Subcutaneous adipose tissue (tissue), 4 donors: ENCODE measurements around the gene DCANP1. TPM values are rescaled to one million over a fixed set of nuclear protein-coding genes. Genes with fewer than 3 reads are reported as not detected.

Source experiments
- total RNA-seq, 4 donors: library from RNA; depleted of rRNA; stranded (reverse); fragments of >200 nt; gene quantifications; one replicate each; pipeline ENCODE4 v1.1.0, GENCODE V29; 2016
- TF ChIP-seq, protein P1 (sequence below): fragments of 450-650 bp; IDR thresholded peaks from one replicate; pipeline ENCODE4 v1.5.1; 2016; ENCODE audit warnings: low read depth, mild to moderate bottlenecking, control low read depth, antibody characterized with exemption, moderate library complexity

Gene DCANP1
- total RNA-seq, 4 donors from 2014 or later = 0.17 TPM; not detected in 3

DNA sequence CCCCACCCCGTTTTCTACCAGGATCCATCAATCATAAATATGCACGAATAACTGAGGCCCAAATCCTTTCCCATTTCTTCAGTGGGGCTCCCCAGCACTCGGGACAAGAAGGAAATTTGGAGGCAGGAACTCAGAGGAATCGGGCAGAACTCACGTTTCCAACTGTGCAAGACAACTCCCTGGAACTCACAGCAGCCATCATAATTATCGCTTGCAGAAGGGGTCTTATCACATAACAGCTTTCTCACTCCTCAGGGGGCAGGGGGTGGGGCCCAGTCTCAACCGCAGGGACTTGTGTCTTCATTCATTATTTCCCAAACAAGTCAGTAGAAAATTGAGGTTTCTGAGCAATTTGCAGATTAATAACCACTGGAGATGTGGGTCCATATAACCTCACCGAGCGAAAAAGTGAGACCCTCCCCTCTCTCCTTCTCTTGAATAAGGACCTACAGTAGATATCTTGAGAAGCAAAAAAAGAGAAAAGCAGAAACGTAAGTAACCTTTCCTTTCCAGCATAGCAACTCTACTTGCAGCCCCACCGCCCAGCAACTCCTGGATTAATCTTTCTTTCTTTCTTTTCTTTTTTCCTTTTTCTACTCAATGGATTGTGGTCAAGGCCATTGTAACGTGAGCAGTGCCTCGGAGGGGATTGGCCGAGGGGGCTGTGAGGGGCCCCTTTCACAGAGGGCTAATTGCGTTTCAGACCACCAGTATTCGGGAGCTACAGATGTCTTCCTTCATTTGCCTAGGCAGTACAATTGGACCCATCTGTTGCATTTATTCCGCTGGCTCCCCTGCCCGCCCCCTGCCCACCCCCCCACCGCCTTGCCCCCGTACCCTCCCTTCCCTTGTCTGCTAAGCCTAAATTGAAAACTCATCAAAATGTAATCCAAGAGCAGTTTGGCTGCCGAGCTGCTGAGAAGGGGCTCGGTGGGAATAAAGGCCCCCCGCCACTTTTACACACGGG, 29.8 kb upstream of the DCANP1 start:
- TF ChIP-seq, protein P1, sequence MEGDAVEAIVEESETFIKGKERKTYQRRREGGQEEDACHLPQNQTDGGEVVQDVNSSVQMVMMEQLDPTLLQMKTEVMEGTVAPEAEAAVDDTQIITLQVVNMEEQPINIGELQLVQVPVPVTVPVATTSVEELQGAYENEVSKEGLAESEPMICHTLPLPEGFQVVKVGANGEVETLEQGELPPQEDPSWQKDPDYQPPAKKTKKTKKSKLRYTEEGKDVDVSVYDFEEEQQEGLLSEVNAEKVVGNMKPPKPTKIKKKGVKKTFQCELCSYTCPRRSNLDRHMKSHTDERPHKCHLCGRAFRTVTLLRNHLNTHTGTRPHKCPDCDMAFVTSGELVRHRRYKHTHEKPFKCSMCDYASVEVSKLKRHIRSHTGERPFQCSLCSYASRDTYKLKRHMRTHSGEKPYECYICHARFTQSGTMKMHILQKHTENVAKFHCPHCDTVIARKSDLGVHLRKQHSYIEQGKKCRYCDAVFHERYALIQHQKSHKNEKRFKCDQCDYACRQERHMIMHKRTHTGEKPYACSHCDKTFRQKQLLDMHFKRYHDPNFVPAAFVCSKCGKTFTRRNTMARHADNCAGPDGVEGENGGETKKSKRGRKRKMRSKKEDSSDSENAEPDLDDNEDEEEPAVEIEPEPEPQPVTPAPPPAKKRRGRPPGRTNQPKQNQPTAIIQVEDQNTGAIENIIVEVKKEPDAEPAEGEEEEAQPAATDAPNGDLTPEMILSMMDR = no peak

DNA sequence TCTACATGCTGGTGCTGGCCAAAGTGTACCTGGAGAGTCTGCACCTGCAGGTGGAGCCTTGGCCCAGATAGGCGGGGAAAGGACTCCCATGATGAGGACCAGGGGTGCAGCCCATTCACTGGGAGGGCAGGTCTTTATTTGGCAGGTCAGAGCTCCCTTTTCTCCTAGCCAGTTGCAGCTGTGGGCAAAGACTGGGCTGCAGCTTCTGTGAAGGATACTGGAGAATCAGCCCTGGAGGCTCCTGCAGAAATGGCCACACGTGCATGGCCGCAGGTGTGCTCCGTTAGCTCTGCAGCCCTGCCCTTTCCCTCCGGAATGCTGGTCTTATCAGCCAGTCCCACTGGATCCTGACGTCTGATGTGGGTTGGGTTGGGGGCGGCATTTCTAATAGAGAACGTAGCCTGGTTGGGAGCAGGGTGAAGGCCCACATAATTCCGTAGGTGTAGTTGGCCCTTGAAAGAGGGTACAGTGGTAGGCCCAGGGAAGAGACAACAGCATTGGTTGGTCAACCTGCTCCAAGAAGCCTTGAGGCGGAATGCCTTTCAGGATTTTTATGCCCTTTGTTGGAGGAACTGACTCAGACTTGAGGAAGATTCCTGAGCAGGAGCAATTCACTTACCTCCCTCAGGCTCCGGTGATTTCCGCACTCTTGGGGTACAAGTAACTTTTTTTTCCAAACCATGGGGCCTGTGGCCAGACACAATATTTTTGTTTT, 27.0 kb upstream of the DCANP1 start:
- TF ChIP-seq, protein P1 = no peak

DNA sequence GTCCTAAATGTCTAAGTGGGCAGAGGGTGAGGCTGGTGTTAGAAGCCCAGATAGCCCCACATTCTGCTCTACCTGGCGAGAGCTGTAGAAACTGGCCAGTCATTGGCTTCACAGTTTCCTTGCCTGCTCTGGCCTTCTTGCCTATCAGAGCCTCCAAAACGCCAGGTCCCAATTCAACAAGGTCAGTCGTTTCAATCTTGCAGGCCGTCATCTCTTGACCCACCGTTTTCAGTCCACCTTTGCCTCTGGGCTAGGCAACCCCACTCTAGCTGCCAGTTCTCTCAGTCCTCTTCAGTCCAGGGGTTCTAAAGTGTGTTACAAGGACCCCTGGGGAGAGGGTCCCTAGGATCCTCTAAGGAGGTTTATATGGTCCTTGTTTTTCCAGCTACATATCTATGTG, 25.0 kb upstream of the DCANP1 start:
- TF ChIP-seq, protein P1 = no peak

DNA sequence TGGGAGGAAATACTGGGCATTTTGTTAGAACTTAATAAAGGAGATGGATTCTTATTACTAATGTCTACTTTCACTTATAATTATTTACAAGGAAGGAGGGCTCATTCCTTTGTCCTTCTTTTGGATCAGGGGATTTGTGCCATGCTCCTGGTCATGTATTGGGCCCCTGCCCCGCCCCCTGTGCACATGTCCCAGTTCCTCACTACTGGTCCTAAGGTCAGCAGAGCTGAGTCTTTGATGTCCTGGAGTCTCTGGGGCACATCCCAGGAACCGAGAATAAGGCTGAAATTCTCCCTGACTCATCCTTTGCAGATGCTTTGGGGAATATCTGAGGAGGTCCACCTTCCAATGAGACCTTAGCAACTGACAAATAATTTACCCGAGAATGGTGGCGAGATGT, 24.6 kb upstream of the DCANP1 start:
- TF ChIP-seq, protein P1 = no peak

DNA sequence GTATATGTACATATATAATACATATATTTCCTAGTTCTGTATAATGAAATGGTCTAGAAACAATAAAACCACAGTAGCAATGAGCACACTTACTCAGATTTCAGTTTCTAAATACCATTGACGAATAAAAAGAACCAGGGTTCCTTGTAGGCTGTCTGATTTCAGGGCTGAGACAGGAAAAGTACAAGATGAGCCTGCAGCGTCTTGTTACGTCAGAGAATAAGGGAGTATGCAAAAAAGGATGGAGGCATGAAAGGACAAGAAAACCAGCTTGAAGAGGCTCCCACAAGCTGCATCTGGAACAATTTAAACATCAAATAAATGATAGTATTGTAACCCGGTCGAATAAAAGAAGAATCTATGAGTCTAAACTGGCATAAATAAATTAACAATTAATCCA, 22.8 kb upstream of the DCANP1 start:
- TF ChIP-seq, protein P1 = no peak

DNA sequence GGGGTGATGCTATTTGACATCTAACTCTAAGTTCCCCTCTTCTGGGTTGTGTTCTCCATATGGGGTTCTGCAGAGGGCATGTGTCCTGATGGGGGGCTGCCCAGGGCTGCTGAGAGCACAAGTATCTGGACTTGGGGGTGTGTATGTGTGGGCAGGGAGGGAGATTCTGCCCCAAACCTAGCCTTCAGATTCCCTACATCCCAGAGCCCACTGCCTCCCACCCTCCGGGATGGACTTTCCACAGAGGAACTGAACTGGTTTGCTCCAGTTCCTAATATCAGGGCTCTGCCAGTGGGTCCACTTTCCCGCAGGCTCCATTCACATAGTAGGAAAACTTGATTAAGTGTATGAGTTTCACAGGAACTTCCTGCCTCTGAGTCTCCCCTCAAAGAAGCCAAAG, 21.4 kb upstream of the DCANP1 start:
- TF ChIP-seq, protein P1 = no peak

DNA sequence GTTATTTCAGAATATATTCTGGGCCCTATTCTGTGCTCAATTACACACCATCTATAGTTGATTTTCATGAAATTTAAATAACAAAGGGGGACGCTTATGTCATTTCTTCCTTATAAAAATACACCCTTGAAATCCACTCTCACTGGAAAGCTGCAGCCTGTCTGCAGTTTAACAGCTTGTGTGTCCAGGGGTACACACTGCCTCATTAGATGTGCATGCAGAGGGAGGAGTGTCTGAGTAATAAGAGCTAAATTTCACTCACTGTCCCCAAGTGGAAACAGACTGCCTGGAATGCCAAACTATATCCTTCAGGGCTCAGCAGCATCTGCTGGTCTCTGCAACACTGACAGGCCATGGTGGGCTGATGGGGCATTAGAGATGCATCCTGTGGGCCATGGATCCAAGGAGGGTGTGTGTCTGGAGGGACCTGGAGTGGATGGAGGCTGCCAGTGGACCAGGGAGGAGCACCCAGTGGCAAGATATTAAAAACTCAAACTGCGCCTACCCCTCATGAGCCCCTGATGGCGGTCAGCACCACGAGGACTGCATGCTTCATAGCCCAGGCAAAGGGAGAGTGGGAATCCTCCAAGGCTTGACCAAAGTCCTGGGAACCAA, 20.8 kb upstream of the DCANP1 start:
- TF ChIP-seq, protein P1 = no peak
